ENCODE measurements around the gene CAMTA1.

Gene CAMTA1

GRCh38 chr1:6884652-6885153 lies 99.4 kb downstream of the CAMTA1 start:
- peak; percentile 55 to 59 for ATAC-seq

- ATAC-seq: no peak
Measured at GRCh38 chr1:6885426-6885825, 100.2 kb downstream of the CAMTA1 start.

GRCh38 chr1:6886523-6886922 lies 101.3 kb downstream of the CAMTA1 start:
- ATAC-seq: no peak

GRCh38 chr1:6888268-6888667 lies 103.0 kb downstream of the CAMTA1 start:
- ATAC-seq: no peak

DNA sequence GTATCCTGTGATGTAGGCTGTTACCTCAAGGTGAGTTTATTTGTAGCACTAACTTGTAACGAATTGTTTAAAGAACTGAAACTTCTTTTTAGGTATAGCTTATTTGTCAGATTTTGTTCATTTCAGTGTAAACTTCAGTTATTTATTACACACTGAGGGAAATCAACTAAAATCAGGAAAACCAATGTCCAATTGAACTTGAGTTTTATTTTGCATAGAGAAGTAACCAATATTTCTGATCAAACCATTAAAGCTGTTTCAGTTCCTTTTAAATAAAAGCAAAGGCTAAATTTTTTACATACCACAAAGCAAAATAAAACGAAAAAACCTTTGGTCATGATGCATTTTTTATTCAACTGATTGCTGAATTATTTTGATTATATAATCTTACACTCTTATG lies 103.6 kb downstream of the CAMTA1 start:
- ATAC-seq: no peak

DNA sequence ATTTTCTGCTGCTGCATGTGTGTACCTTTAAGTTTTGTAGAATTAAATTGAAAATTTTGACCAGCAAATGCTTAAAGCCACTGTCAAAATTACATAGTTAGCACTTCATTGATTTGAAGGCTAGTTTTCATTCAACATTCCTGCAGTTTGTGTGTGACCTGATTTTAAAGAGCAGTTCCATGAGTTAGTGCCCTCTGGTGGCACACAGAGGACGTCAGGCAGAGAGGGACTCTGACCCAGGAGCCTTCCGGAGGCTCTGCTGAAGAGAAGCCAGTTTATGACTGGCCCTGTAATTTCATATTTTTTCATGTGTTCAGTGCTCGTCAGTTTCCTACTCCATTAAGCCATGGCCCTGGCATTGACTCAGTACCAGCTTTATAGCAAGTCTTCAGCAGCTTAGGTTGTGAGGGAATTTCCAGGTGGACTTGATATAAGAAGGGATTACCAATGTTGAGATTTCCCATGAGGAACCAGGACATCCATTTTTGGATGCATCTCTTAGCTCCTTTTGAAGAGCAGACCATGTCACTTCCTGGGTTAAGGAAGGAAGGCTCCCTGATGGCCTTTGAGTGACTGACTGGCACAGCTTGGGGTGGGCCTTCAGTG lies 104.7 kb downstream of the CAMTA1 start:
- ATAC-seq: peak; percentile 36 to 45

GRCh38 chr1:6890686-6891085 lies 105.4 kb downstream of the CAMTA1 start:
- no peak for ATAC-seq

- peak; percentile 43 to 98 for ATAC-seq
Measured at GRCh38 chr1:6891781-6892579, 106.7 kb downstream of the CAMTA1 start.

GRCh38 chr1:6893388-6893787 lies 108.1 kb downstream of the CAMTA1 start:
- no peak for ATAC-seq

- ATAC-seq: no peak
Measured at GRCh38 chr1:6897138-6897537, 111.9 kb downstream of the CAMTA1 start.

DNA sequence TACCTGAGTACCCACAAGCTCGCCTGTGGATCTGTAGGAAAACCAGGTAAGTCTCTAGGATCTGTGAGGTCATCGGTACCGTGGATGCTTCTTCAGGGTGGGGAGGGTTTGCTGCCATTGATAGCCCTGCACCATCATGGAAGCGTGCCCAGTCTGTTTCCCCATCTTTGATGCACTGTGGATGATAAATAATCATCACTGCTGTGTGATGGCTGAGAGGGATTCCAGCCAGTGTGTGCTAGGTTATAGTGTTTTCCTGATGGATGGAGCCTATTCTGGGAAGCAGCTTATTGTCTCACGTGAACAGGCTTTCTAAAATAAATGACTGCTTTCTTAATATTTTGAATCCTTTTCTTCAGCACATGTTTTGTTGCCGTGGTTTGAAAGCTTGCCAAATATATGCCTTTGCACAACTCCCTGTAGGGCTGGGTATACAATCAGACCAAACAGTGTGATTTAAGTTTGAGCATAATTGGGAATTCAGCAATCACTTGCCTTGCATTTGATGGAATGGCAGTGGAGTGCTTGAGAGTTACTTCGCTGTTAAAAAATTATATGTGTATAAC lies 113.8 kb downstream of the CAMTA1 start:
- ATAC-seq: no peak

DNA sequence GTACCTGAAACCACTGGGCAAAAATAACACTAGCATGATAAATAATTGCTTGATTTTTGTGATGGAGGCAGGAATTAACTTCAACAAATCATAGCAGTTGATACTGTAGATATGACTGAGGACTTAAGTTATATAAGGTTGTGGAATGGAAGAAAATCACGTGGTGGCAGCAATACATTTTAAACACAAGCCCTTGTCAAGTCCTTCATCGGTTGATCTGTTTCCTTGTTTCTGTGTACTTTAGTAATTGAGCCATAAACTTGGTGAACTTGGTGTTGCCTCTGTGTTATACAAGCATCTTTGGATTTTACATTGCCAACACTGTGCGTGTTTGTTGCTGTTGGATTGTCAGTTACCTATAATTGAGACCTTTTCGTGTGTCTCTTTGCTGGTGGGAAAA lies 114.4 kb downstream of the CAMTA1 start:
- no peak for ATAC-seq

DNA sequence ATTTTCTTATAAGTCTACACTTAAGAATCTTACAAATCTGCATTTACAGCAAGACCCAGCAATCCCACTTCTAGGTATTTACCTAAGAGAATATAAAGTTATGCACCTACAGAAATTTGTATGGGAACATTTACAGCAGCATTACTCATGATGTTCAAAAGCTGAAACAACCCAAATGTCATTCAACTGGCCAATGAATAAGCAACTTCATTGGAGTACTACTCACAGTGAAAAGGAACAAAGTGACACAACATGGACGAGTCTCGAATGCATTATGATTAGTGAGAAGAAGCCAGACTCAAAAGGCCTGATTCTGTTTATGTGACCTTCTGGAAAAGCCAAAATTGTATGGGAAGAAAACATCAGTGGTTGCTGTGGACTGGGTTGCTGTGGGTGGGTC lies 116.9 kb downstream of the CAMTA1 start:
- ATAC-seq: no peak

DNA sequence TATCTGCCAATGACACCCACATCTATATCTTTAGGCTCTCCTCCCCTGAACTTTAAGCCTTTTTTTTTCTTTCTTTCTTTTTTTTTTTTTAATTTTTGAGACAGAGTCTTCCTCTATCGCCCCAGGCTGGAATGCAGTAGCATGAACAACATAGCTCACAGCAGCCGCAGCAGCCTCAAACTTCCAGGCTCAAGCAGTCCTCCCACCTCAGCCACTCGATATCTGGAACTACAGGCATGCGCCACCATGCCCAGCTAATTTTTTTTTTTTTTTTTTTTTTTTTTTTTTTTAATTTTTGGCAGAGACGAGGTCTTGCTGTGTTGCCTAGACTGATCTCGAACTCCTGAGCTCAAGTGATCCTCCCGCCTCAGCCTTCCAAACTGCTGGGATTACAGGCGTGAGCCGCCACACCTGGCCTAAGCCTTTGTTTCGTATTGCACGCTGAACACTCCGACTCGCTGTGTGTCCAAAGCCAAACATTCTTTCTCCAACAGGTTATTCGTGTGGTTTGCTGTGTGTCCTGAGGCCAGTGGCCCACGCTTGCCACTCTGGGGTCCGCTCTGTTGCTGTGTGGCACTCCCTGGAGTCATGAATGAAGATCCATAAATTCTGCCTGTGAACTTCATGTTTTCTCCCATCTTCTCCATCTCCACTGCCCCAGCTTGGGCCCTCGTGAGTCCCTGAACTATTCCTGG lies 119.4 kb downstream of the CAMTA1 start:
- no peak for ATAC-seq

- ATAC-seq: no peak
Measured at GRCh38 chr1:6905331-6905730, 120.1 kb downstream of the CAMTA1 start.

- no peak for ATAC-seq
Measured at GRCh38 chr1:6905790-6906189, 120.5 kb downstream of the CAMTA1 start.

GRCh38 chr1:6906783-6907182 lies 121.5 kb downstream of the CAMTA1 start:
- ATAC-seq: no peak

DNA sequence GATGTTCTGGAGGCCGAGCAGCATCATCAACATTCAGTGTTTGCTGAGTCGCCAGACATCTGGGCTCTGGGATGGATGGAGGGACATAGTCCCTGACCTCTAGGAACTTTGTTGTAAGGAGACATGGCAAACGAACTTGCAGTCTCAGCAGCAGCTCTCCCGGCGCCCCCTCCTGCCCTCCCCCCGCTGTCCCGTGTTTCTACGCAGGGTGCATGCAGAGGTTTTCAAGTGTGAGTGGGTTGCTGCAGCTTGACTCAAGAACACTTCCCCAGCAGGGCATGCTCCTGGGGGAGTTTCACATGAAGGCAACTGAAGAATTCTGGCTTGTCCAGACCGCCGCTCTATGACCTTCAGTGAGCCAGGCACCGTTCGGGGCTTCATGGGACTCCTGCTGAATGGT lies 121.9 kb downstream of the CAMTA1 start:
- ATAC-seq: no peak

DNA sequence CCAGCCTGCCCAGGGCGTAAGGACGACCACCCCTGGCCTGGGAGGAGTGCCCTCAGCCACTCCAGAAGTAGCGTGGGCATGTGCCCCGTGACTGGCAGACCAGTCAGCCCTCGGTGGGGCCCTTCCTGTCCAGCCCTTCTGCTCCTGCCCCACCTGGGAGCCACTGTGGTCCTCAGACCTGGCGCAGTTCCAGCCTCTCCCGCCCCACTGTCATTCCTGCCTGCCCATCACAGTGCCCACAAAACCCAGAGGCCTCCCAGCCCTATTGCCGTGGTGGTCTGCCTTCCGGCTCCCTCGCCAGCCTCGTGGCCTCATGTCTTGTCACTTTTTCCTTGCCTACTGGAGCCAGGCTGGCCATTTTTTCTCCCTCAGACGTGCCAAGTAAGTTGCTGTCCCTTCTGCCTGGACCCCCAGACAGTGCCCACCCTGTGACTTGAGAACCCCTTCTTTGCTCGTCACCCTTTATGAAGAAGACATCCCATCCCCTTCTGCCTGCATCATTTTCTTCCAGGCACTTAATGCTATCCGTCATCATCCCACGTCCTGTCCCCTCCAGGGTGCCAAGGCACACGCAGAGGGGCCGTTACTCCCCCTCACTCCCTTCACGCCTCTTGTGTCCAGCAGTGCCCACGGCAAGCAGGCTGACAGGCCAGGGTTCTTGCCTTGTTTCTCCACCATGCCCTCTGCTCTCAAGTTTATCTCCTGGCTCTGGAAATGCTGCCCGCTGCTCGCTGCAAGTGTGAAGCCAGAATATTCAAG lies 122.6 kb downstream of the CAMTA1 start:
- ATAC-seq: no peak

GRCh38 chr1:6909401-6909800 lies 124.1 kb downstream of the CAMTA1 start:
- ATAC-seq: no peak

- no peak for ATAC-seq
Measured at GRCh38 chr1:6909857-6910256, 124.6 kb downstream of the CAMTA1 start.

All from activated CD4-positive, CD25-positive, alpha-beta regulatory T cell treated with anti-CD3 and anti-CD28 coated beads, Interleukin-2, amount 50 U/mL, for 24 hours (primary cell).